B cell (primary cell): ENCODE measurements around the gene ALAD. TPM values are rescaled to one million over a fixed set of nuclear protein-coding genes. Genes with fewer than 3 reads are reported as not detected.

Experiments used
- polyA plus RNA-seq: library from polyadenylated mRNA; depleted of rRNA; stranded (reverse); fragments of >200 nt; gene quantifications from 2 replicates; pipeline ENCODE4 v1.2.3, GENCODE V29; 2012
- total RNA-seq, 2 donors: library from RNA; stranded (reverse); fragments of 120-200 nt in 1 of 2; gene quantifications; 1 replicate in 1 of 2; 2 replicates in 1 of 2; pipeline versions ENCODE4 v1.2.3 to v1.2.4, GENCODE V29; 2013 to 2022

The ALAD gene
- total and polyA plus RNA-seq, 2 donors (not counting 1 experiment from before 2014, with no cell fraction given): 22.0 to 39.8 TPM

Other genes starting within 250 kb of the ALAD start
- gene FKBP15, start 180.0 kb downstream of the ALAD start, total RNA-seq: 40.6 and 41.2 TPM in 2 replicates
- gene FKBP15, start 180.0 kb downstream of the ALAD start, polyA plus RNA-seq: 21.1 and 28.8 TPM in 2 replicates
- gene SLC31A1, start 179.7 kb downstream of the ALAD start, total RNA-seq: 3.2 and 3.5 TPM in 2 replicates
- gene SLC31A1, start 179.7 kb downstream of the ALAD start, polyA plus RNA-seq: 1.1 and 2.6 TPM in 2 replicates
- 28.9 and 32.9 TPM in 2 replicates for gene CDC26, start 125.7 kb downstream of the ALAD start, total RNA-seq
- 14.4 and 14.8 TPM in 2 replicates for gene CDC26, start 125.7 kb downstream of the ALAD start, polyA plus RNA-seq
- 28.2 and 30.8 TPM in 2 replicates for gene PRPF4, start 125.6 kb downstream of the ALAD start, total RNA-seq
- gene PRPF4, start 125.6 kb downstream of the ALAD start, polyA plus RNA-seq: 11.4 and 26.2 TPM in 2 replicates
- gene RNF183, start 97.9 kb downstream of the ALAD start, total RNA-seq: 0.39 TPM in 1 of 2 replicates, not detected in the other
- gene RNF183, start 97.9 kb downstream of the ALAD start, polyA plus RNA-seq: 0.04 and 0.58 TPM in 2 replicates
- gene WDR31, start 61.0 kb downstream of the ALAD start, total RNA-seq: 0.62 and 1.0 TPM in 2 replicates
- 0.17 and 0.36 TPM in 2 replicates for gene WDR31, start 61.0 kb downstream of the ALAD start, polyA plus RNA-seq
- 0.58 and 0.59 TPM in 2 replicates for gene BSPRY, start 51.7 kb downstream of the ALAD start, total RNA-seq
- gene BSPRY, start 51.7 kb downstream of the ALAD start, polyA plus RNA-seq: 0.42 and 0.78 TPM in 2 replicates
- 26.2 and 29.6 TPM in 2 replicates for gene HDHD3, start 24.3 kb downstream of the ALAD start, total RNA-seq
- 22.7 and 36.3 TPM in 2 replicates for gene HDHD3, start 24.3 kb downstream of the ALAD start, polyA plus RNA-seq
- 46.1 and 50.3 TPM in 2 replicates for gene POLE3, start 9.4 kb upstream of the ALAD start, total RNA-seq
- 60.7 and 97.8 TPM in 2 replicates for gene POLE3, start 9.4 kb upstream of the ALAD start, polyA plus RNA-seq
- 0.58 and 1.7 TPM in 2 replicates for gene C9orf43, start 9.5 kb upstream of the ALAD start, total RNA-seq
- 0.57 and 0.79 TPM in 2 replicates for gene C9orf43, start 9.5 kb upstream of the ALAD start, polyA plus RNA-seq
- 12.3 and 15.6 TPM in 2 replicates for gene RGS3, start 62.4 kb upstream of the ALAD start, total RNA-seq
- gene RGS3, start 62.4 kb upstream of the ALAD start, polyA plus RNA-seq: 5.1 and 12.0 TPM in 2 replicates